Dermis blood vessel endothelial cell (primary cell): Measurements from ENCODE around the gene CNN3. TPM values are rescaled to one million over a fixed set of nuclear protein-coding genes. Genes with fewer than 3 reads are reported as not detected.
"Not testable (repeated sequence)": the region's sequence is repeated elsewhere in the genome, so short reads cannot be mapped to it uniquely, and the experiment has no call there.

Source experiments
- DNase-seq: peaks from one replicate; pipeline ENCODE4 v3.0.0; 2010
- total RNA-seq: library from RNA; depleted of rRNA; stranded (reverse); fragments of >200 nt; gene quantifications from 2 replicates; pipeline ENCODE4 v1.2.3, GENCODE V29; 2014

Gene CNN3
- total RNA-seq, 1 donor from 2014 or later, result 578 TPM

GRCh38 chr1:94949681-94950661, 23.1 kb upstream of the CNN3 start:
- no peak for DNase-seq

- DNase-seq, result no peak
These were observed 20.5 kb upstream of the CNN3 start for GRCh38 chr1:94947437-94947836.

GRCh38 chr1:94946886-94947285, 20.0 kb upstream of the CNN3 start:
- DNase-seq, result no peak

GRCh38 chr1:94942171-94943128, 15.5 kb upstream of the CNN3 start:
- no peak for DNase-seq

- DNase-seq, result not testable (repeated sequence)
These were observed 14.6 kb upstream of the CNN3 start for GRCh38 chr1:94941480-94941879.

GRCh38 chr1:94940738-94941137, 13.8 kb upstream of the CNN3 start:
- DNase-seq, result no peak

GRCh38 chr1:94937820-94938219, 10.9 kb upstream of the CNN3 start:
- no peak for DNase-seq

- DNase-seq, result peak; percentile 48
These were observed 10.1 kb upstream of the CNN3 start for GRCh38 chr1:94936861-94937620.

GRCh38 chr1:94935476-94935875, 8.6 kb upstream of the CNN3 start:
- DNase-seq, result peak; percentile 29

- DNase-seq, result no peak
These were observed 8.1 kb upstream of the CNN3 start for GRCh38 chr1:94935034-94935433.

GRCh38 chr1:94934551-94934950, 7.6 kb upstream of the CNN3 start:
- DNase-seq, result no peak

- DNase-seq, result no peak
These were observed 4.4 kb upstream of the CNN3 start for GRCh38 chr1:94931254-94931841.

GRCh38 chr1:94929351-94930217, 2.7 kb upstream of the CNN3 start:
- DNase-seq, result no peak

GRCh38 chr1:94928293-94928939, 1.5 kb upstream of the CNN3 start:
- DNase-seq, result no peak

GRCh38 chr1:94927405-94928175, 680 bp upstream of the CNN3 start:
- DNase-seq, result peak; percentile 48

- DNase-seq, result peak; percentile 78
These were observed 590 bp downstream of the CNN3 start for GRCh38 chr1:94926126-94926914.

GRCh38 chr1:94925561-94926125, 1.3 kb downstream of the CNN3 start:
- peak; percentile 91 for DNase-seq

- DNase-seq, result peak; percentile 58
These were observed 1.9 kb downstream of the CNN3 start for GRCh38 chr1:94925004-94925403.
